ENCODE results near the gene PCCA.

Gene PCCA

DNA sequence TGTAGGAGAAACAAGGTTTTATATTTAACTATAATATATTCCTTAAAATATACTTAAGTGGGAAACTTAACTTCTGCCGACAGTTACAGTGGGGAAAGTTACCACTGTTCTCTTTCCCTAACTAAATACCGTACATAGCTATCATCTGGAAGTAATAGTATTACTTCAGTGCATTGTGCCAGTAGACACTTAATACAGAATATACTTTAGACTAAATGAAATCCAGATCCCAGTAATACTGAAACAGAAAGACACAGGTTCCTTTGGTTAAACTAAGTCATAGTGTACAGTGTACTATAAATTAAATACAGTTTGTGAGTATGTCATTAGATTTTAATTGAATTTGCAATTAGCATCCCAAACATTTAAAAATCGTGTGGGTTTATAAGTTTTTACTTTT lies 107.5 kb downstream of the PCCA start:
- Histone ChIP-seq H3K36me3 (ENCODE audit: control insufficient read depth, insufficient read depth, low read length) (no peaks in the 10 kb centered on the region), H3K27me3 (ENCODE audit: control insufficient read depth, insufficient read depth, low read length) (no peaks in the 10 kb centered on the region), H3K4me3 (ENCODE audit: low read depth, low read length) (no peak overlapping the region), H3K4me1 (ENCODE audit: control insufficient read depth, insufficient read depth, low read length) (peaks cover 45% of the 10 kb centered on the region), H3K27ac (ENCODE audit: low read depth, low read length) (peak overlapping the region; percentile 37; the same call in 1 of the 2 replicates), H3K9me3 (ENCODE audit: control insufficient read depth, insufficient read depth, low read depth, low read length) (no peaks in the 10 kb centered on the region), H3K9ac (ENCODE audit: low read length) (no peak overlapping the region)

GRCh38 chr13:100197116-100197515 lies 108.2 kb downstream of the PCCA start:
- Histone ChIP-seq H3K27ac (ENCODE audit: low read depth, low read length) (no peak overlapping the region), H3K9me3 (ENCODE audit: control insufficient read depth, insufficient read depth, low read depth, low read length) (no peaks in the 10 kb centered on the region), H3K4me3 (ENCODE audit: low read depth, low read length) (no peak overlapping the region), H3K27me3 (ENCODE audit: control insufficient read depth, insufficient read depth, low read length) (no peaks in the 10 kb centered on the region), H3K9ac (ENCODE audit: low read length) (no peak overlapping the region), H3K4me1 (ENCODE audit: control insufficient read depth, insufficient read depth, low read length) (peaks cover 39% of the 10 kb centered on the region), H3K36me3 (ENCODE audit: control insufficient read depth, insufficient read depth, low read length) (no peaks in the 10 kb centered on the region)

- Histone ChIP-seq H3K27ac (ENCODE audit: low read depth, low read length) (no peak overlapping the region), H3K9ac (ENCODE audit: low read length) (no peak overlapping the region), H3K27me3 (ENCODE audit: control insufficient read depth, insufficient read depth, low read length) (no peaks in the 10 kb centered on the region), H3K36me3 (ENCODE audit: control insufficient read depth, insufficient read depth, low read length) (no peaks in the 10 kb centered on the region), H3K4me1 (ENCODE audit: control insufficient read depth, insufficient read depth, low read length) (peaks cover 32% of the 10 kb centered on the region), H3K9me3 (ENCODE audit: control insufficient read depth, insufficient read depth, low read depth, low read length) (no peaks in the 10 kb centered on the region), H3K4me3 (ENCODE audit: low read depth, low read length) (no peak overlapping the region)
These were observed 108.9 kb downstream of the PCCA start for GRCh38 chr13:100197591-100198365.

DNA sequence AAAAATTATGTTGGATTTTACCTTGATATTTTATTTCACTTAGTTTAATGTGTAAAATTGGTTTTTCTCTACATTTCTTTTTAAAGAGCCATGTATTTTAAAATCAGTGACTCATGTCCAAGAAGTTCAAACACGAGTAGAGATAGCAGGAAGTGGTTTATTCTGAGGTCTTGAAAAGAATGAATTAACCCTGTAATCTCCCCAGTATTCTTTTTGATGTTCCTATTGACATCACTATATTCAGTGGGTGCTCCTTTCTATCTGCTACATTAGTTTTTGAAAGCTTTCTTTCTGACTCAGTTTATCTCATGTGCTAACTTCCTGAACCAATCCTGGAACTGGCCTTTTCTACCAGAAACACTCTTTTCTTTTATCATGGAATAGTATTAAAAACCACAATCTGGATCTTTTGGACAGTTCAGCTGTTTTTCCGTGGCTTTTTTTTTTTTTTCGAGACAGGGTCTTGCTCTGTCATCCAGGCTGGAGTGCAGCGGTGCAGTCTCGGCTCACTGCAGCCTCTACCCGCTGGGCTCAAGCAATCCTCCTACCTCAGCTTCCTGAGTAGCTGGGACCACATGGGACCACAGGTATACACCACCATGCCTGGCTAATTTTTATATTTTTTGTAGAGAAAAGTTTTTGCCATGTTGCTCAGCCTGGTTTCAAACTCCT lies 114.9 kb downstream of the PCCA start:
- no peaks in the 10 kb centered on the region for H3K36me3 ChIP-seq (ENCODE audit: control insufficient read depth, insufficient read depth, low read length)
- H3K9ac ChIP-seq (ENCODE audit: low read length), result no peak overlapping the region
- H3K27ac ChIP-seq (ENCODE audit: low read depth, low read length), result no peak overlapping the region
- no peaks in the 10 kb centered on the region for H3K9me3 ChIP-seq (ENCODE audit: control insufficient read depth, insufficient read depth, low read depth, low read length)
- H3K4me1 ChIP-seq (ENCODE audit: control insufficient read depth, insufficient read depth, low read length), result no peaks in the 10 kb centered on the region
- H3K4me3 ChIP-seq (ENCODE audit: low read depth, low read length), result no peak overlapping the region
- no peaks in the 10 kb centered on the region for H3K27me3 ChIP-seq (ENCODE audit: control insufficient read depth, insufficient read depth, low read length)

- Histone ChIP-seq H3K9ac (ENCODE audit: low read length) (no peak overlapping the region), H3K27me3 (ENCODE audit: control insufficient read depth, insufficient read depth, low read length) (no peaks in the 10 kb centered on the region), H3K4me1 (ENCODE audit: control insufficient read depth, insufficient read depth, low read length) (no peaks in the 10 kb centered on the region), H3K9me3 (ENCODE audit: control insufficient read depth, insufficient read depth, low read depth, low read length) (peaks cover 2% of the 10 kb centered on the region; the same call in 1 of the 2 replicates), H3K36me3 (ENCODE audit: control insufficient read depth, insufficient read depth, low read length) (peaks cover 4% of the 10 kb centered on the region; the same call in 1 of the 2 replicates), H3K4me3 (ENCODE audit: low read depth, low read length) (no peak overlapping the region), H3K27ac (ENCODE audit: low read depth, low read length) (no peak overlapping the region)
These were observed 119.1 kb downstream of the PCCA start for GRCh38 chr13:100208002-100208401.

DNA sequence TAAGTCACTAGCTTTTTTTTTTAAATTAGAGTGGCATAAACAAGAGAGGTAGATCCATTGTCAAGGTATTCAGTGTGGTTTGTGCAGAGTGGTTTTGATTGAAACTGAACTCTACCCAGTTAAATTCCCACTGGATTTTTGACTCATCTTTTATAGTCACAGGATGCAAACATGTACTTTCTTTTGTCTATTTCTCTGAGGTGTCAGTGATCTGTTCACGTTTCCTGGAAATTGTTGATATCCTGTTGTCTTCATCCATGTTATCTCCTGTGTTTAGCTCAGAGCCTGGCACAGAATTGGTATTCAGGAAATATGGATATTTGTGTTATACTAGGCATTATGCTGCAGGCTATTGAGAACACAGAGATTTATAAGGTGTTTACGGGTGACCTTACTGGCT lies 119.7 kb downstream of the PCCA start:
- Histone ChIP-seq H3K27me3 (ENCODE audit: control insufficient read depth, insufficient read depth, low read length) (no peaks in the 10 kb centered on the region), H3K27ac (ENCODE audit: low read depth, low read length) (no peak overlapping the region), H3K4me1 (ENCODE audit: control insufficient read depth, insufficient read depth, low read length) (no peaks in the 10 kb centered on the region), H3K36me3 (ENCODE audit: control insufficient read depth, insufficient read depth, low read length) (peaks cover 4% of the 10 kb centered on the region; the same call in 1 of the 2 replicates), H3K9me3 (ENCODE audit: control insufficient read depth, insufficient read depth, low read depth, low read length) (peaks cover 2% of the 10 kb centered on the region; the same call in 1 of the 2 replicates), H3K9ac (ENCODE audit: low read length) (no peak overlapping the region), H3K4me3 (ENCODE audit: low read depth, low read length) (no peak overlapping the region)

- Histone ChIP-seq H3K9me3 (ENCODE audit: control insufficient read depth, insufficient read depth, low read depth, low read length) (peaks cover 2% of the 10 kb centered on the region; the same call in 1 of the 2 replicates), H3K4me1 (ENCODE audit: control insufficient read depth, insufficient read depth, low read length) (peaks cover 4% of the 10 kb centered on the region; the same call in 1 of the 2 replicates), H3K4me3 (ENCODE audit: low read depth, low read length) (no peak overlapping the region), H3K27ac (ENCODE audit: low read depth, low read length) (no peak overlapping the region), H3K27me3 (ENCODE audit: control insufficient read depth, insufficient read depth, low read length) (no peaks in the 10 kb centered on the region), H3K36me3 (ENCODE audit: control insufficient read depth, insufficient read depth, low read length) (peaks cover 4% of the 10 kb centered on the region), H3K9ac (ENCODE audit: low read length) (no peak overlapping the region)
These were observed 121.2 kb downstream of the PCCA start for GRCh38 chr13:100209857-100210825.

- Histone ChIP-seq H3K9me3 (ENCODE audit: control insufficient read depth, insufficient read depth, low read depth, low read length) (peaks cover 2% of the 10 kb centered on the region; the same call in 1 of the 2 replicates), H3K27ac (ENCODE audit: low read depth, low read length) (no peak overlapping the region), H3K27me3 (ENCODE audit: control insufficient read depth, insufficient read depth, low read length) (no peaks in the 10 kb centered on the region), H3K4me1 (ENCODE audit: control insufficient read depth, insufficient read depth, low read length) (peaks cover 4% of the 10 kb centered on the region; the same call in 1 of the 2 replicates), H3K4me3 (ENCODE audit: low read depth, low read length) (no peak overlapping the region), H3K36me3 (ENCODE audit: control insufficient read depth, insufficient read depth, low read length) (peaks cover 4% of the 10 kb centered on the region), H3K9ac (ENCODE audit: low read length) (no peak overlapping the region)
These were observed 122.3 kb downstream of the PCCA start for GRCh38 chr13:100211016-100211710.

GRCh38 chr13:100212904-100213553 lies 124.1 kb downstream of the PCCA start:
- peaks cover 2% of the 10 kb centered on the region; the same call in 1 of the 2 replicates for H3K9me3 ChIP-seq (ENCODE audit: control insufficient read depth, insufficient read depth, low read depth, low read length)
- no peaks in the 10 kb centered on the region for H3K27me3 ChIP-seq (ENCODE audit: control insufficient read depth, insufficient read depth, low read length)
- H3K4me1 ChIP-seq (ENCODE audit: control insufficient read depth, insufficient read depth, low read length), result peaks cover 4% of the 10 kb centered on the region; the same call in 1 of the 2 replicates
- H3K27ac ChIP-seq (ENCODE audit: low read depth, low read length), result no peak overlapping the region
- no peak overlapping the region for H3K4me3 ChIP-seq (ENCODE audit: low read depth, low read length)
- H3K36me3 ChIP-seq (ENCODE audit: control insufficient read depth, insufficient read depth, low read length), result peaks cover 4% of the 10 kb centered on the region
- H3K9ac ChIP-seq (ENCODE audit: low read length), result no peak overlapping the region

DNA sequence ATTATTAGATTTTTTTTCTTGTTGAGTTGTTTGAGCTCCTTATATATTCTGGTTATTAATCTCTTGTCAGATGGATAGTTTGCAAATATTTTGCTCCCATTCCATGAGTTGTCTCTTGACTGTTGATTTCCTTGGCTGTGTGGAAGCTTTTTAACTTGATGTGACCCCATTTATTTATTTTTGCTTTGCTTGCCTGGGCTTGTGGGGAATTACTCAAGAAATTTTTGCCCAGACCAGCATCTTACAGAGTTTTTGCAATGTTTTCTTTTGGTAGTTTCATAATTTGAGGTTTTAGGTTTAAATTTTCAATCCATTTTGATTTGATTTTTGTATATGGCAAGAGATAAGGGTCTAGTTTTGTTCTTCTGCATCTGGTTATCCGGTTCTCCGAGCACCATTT lies 124.7 kb downstream of the PCCA start:
- peaks cover 2% of the 10 kb centered on the region; the same call in 1 of the 2 replicates for H3K9me3 ChIP-seq (ENCODE audit: control insufficient read depth, insufficient read depth, low read depth, low read length)
- H3K27me3 ChIP-seq (ENCODE audit: control insufficient read depth, insufficient read depth, low read length), result no peaks in the 10 kb centered on the region
- H3K4me3 ChIP-seq (ENCODE audit: low read depth, low read length), result no peak overlapping the region
- no peak overlapping the region for H3K9ac ChIP-seq (ENCODE audit: low read length)
- H3K4me1 ChIP-seq (ENCODE audit: control insufficient read depth, insufficient read depth, low read length), result peaks cover 4% of the 10 kb centered on the region; the same call in 1 of the 2 replicates
- no peak overlapping the region for H3K27ac ChIP-seq (ENCODE audit: low read depth, low read length)
- peaks cover 4% of the 10 kb centered on the region for H3K36me3 ChIP-seq (ENCODE audit: control insufficient read depth, insufficient read depth, low read length)
